ENCODE measurements around the gene ERRFI1. TPM values are rescaled to one million over a fixed set of nuclear protein-coding genes. Genes with fewer than 3 reads are reported as not detected.

The ERRFI1 gene
- polyA plus RNA-seq, 4 donors, result 13.8 to 24.4 (median 23.0) TPM

DNA sequence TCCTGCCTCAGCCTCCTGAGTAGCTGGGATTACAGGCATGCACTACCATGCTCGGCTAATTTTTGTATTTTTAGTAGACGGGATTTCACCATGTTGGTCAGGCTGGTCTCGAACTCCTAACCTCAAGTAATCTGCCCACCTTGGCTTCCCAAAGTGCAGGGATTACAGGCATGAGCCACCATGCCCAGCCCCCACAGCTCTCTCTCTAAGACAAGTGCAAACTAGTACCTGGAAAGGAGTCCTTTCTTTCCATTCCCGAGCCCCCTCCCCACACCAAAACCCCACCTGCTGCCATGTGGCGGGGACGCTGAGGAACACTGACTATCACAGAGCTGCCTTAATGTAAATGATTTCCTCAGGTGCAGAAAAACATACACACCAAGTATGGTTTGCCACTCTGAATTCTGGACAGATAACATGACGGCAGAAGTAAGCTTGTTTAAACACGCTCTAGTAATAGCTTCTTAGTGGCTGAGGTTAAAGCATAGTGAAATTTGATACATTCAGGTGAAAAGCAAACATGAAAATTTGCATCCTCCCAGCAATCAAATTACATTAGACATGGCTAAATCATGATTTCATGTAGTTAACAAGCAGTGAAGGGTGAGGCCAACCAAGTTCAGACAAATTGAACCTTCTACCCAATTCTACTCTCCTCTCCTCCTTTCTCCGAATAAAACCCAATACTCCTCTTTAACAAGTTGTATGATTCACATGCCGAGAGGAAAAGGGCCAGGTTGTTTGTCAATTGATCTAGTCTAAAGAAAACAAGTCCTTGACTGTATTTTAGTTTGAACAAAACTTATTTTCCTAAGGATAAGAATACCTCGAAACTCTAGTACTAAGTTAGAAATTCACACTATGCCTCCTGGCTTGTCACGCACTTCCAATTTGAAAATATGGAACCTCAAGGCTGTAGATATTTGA is 19.8 kb downstream of the ERRFI1 start:
- no peak for DNase-seq (ENCODE audit: low read depth in 4 of 4, low spot score in 3 of 4)

DNA sequence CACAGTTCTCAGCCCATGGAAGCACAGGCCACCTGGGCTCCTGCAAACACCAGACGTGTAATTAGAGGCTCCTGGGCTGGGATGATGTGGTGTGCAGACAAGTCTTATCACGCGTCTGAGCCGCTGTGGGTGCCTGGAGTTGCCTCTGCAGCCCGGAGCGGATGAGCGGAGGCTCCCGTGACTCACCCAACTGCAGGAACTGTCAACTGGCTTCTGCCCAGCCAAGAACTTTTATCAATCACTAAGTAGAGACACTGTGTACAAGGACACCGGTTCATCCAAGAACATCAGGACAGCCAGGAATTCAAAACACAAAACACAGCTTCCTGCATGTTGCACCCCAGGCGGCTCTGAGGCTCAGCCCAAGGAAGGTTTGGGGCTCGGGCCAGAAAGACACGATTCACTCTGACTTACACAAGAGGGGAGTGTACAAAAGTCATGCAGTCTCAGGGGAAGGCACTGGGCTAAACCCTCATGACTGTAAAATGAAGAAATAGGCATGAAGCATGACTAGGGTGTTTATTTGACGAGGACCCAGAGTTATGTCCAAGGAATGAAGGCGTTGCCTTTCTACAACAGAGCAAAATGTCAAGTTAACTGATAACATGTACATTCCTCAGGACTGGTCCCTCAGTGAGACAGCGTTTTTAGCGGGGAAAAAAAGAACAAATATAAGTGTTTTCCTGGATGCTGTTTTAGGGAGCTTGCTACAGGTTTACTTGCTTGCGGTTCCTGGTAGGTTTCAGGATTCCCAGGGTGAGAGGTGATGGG is 21.1 kb downstream of the ERRFI1 start:
- no peak for DNase-seq (ENCODE audit: low read depth in 4 of 4, low spot score in 3 of 4)

DNA sequence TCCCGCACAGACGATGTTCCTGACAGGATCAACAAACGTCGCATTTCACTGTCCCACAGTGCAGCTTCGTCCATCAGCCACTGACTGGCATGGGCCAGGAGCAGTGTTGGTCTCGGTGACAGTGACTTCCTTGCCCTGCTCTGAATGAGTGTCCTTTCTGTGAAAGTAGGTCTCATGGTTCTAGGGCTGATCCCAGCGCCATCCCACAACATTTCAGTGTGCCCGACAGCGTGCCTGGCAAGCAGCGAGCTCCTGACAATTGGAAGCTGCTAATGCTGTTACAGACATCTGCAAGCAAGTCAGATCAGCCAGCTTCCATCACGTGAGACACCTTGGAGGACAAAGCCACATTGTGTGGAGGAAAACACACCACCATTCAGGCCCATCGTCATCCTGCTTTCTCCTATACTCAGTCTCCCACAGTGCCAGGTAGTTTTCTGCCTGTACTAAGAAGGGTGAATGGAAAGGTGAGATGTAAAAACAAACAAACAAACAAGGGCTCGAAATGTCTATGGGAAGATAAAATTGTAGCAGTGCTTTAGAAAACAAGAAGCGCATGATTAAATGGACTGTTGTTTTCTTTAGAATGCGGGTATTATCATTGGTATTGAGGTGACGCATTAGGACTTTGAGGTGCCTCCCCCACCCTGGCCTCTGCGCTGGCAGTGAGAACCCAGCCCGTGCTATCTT is 21.9 kb downstream of the ERRFI1 start:
- no peak for DNase-seq (ENCODE audit: low read depth in 4 of 4, low spot score in 3 of 4)

DNA sequence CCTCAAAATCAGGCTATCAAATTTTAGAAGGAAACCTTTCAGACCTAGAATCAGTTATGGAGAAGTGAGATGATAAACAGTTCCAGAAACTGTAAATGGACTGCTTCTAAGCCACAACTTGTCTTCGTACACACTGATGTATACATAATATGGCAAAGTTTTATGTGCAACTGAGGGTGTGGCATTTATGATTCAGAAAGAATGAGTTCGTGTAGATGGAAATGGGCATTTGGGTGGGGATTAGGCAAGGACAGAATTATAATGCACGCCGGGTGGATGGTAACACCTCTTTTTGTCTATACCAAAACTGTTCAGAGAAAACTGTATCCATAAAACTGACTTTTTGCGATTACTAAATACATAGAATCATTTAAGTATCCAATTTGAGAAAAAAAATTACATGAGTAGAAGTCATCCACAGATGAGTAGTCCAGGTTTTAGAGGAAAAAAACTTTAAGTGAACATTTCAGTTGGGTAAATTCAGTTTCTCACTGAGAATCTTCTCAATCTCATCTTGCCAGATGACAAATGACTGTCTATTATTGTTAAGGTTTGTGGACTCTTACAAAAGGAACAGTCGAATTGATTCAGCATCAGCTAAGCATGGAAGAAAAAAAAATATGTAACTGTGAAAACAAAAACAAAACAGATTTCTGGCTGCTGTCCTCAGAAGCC is 22.5 kb downstream of the ERRFI1 start:
- no peak for DNase-seq (ENCODE audit: low read depth in 4 of 4, low spot score in 3 of 4)

DNA sequence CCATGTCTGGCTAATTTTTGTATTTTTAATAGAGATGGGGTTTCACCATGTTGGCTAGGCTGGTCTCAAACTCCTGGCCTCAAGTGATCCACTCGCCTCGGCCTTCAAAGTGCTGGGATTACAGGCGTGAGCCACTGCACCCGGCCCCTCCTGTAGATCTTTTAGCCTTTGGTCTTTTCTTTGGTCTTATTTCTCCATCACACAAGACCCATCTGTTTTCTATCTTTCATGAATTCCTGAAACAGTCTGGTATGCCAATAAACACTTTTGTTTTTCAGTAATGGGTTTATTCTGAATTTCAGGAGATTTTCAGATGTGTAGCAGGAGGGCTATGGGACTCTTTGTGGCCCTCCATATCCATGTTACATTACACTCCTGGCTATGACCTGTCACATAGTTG is 23.2 kb downstream of the ERRFI1 start:
- no peak for DNase-seq (ENCODE audit: low read depth in 4 of 4, low spot score in 3 of 4)

DNA sequence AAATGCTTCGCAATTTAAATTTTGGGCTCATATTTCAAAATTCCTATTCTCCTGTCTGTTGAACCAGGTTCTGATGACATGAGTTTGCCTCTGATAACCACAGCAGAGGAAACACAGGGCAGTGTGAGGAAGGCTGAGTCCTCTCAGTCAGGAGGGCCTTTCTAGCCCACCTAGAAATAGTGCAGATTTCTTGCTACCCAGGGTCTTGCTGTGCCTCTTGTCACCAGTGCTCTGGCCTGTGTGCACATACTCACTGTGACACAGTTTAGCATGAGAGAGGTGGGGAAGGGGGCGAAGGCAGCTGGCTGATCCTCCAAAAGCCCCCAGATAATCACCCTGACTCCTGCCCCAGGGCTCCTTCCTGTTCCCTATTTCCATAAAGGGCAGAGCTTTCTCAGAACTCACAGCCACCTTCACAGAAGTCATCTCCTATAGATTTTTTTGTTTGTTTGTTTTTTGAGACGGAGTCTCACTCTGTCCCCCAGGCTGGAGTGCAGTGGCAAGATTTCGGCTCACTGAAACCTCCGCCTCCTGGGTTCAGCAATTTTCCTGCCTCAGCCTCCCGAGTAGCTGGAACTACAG is 23.7 kb downstream of the ERRFI1 start:
- DNase-seq (ENCODE audit: low read depth in 4 of 4, low spot score in 3 of 4), result no peak

DNA sequence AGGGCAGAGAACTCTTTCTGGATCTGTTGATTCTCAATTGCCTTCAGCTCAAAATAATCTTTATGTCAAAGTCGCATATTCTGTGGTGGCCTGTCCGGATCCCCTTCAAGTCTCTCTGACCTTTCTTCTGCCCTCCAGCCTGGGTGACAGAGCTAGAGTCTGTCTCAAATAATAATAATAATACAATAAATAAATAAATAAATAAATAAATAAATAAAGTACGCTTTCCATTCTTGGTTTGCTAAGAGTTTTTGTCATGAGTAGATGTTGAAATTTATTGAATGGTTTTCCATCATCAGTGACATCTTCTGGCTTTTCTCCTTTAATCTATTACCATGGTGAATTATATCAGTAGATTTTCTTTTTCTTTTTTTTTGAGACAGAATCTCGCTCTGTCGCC is 30.7 kb downstream of the ERRFI1 start:
- no peak for DNase-seq (ENCODE audit: low read depth in 4 of 4, low spot score in 3 of 4)

DNA sequence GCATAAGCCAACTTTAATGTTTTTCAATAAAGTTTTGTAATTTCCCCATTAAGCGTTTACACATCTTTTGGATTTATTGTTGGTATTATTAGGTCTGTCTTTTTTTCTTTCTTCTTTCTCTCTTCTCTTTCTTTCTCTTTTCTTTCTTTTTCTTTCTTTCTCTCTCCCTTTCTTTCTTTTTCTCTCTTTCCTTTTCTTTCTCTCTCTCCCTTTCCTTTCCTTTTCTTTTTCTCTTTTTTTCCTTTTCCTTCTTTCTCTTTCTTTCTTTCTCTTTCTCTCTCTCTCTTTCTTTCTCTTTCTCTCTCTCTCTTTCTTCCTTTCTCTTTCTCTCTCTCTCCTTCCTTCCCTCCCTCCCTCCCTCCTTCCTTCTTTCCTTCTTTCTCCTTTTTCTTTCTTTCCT is 31.3 kb downstream of the ERRFI1 start:
- DNase-seq (ENCODE audit: low read depth in 4 of 4, low spot score in 3 of 4), result no peak

DNA sequence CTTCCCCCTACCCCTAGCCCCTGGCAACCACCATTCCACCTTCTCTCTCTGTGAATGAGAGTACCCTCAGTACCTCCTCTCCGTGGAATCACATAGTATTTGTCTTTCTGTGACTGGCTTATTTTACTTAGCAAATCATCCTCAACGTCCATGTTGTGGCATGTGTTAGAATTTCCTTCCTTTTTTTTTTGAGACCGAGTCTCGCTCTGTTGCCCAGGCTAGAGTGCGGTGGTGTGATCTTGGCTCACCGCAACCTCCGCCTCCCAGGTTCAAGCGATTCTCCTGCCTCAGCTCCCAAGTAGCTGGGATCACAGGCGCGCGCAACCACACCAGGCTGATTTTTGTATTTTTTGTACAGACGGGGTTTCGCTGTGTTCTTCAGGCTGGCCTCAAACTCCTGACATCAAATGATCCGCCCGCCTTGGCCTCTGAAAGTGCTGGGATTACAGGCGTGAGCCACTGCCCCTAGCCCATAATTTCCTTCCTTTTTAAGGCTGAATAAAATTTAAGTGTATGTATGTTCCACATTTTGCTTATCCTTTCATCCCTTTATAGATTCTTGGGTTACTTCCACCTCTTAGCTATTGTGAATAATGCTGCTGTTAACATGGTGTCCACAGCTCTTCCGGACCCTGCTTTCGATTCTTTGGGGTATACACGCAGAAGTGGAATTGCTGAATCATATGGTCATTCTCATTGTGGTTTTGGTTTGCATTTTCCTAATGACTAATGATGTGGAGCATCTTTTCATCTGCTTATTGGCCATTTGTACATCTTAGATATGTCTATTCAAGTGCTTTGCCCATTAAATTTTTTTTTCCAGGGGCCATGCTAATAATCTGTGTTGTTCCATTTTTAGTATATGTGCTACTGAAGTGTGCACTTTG is 32.3 kb downstream of the ERRFI1 start:
- DNase-seq (ENCODE audit: low read depth in 4 of 4, low spot score in 3 of 4), result no peak

DNA sequence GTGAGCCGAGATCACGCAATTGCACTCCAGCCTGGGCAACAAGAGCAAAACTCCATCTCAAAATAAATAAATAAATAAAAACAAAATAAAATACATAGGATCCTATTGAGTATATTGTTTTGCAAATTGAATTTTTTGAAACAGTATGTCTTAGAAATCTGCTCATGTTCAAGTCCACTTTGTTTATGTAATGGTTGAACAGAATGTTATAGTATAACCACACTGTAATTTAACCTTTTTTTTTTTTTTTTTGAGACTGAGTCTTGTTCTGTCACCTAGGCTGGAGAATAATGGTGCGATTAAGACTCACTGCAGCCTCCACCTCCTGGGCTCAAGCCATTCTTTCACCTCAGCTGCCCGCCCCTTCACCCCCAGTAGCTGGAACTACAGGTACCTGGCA is 33.2 kb downstream of the ERRFI1 start:
- DNase-seq (ENCODE audit: low read depth in 4 of 4, low spot score in 3 of 4), result no peak

DNA sequence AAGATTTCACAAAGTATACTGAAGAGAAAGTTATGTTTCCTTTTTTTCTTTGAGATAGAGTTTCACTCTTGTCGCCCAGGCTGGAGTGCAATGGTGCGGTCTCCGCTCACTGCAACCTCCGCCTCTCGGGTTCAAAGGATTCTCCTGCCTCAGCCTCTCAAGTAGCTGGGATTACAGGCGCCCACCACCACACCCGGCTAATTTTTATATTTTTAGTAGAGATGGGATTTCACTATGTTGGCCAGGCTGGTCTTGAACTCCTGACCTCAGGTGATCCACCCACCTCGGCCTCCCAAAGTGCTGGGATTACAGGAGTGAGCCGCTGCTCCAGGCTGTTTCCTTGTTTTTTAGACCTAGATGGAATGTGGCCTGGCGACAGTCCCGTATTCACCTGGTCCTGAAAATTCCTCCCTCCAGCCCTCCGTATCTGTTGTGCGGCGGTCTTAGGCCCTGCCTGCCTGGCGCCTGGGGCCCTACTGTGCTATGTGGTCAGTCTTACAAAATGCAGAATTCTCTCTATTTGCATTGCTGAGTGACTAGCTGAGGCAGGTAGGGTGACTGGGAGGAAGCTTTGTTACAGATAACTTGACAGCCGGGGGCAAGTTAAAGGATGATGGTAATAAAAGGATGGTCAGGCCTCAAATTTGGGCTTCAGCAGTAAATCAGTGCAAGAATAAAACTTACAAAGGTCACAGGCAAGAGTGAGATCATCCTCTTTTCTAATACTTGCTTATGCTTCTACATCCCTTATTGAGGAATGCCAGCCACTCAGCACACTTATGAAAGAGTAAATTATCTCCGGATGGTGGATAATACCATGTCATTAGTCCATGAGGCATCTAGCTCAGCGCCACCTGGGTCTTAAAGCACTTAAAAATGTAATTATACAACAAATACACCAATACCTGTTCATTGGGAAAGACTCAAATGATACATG is 34.3 kb downstream of the ERRFI1 start:
- DNase-seq (ENCODE audit: low read depth in 4 of 4, low spot score in 3 of 4), result no peak

DNA sequence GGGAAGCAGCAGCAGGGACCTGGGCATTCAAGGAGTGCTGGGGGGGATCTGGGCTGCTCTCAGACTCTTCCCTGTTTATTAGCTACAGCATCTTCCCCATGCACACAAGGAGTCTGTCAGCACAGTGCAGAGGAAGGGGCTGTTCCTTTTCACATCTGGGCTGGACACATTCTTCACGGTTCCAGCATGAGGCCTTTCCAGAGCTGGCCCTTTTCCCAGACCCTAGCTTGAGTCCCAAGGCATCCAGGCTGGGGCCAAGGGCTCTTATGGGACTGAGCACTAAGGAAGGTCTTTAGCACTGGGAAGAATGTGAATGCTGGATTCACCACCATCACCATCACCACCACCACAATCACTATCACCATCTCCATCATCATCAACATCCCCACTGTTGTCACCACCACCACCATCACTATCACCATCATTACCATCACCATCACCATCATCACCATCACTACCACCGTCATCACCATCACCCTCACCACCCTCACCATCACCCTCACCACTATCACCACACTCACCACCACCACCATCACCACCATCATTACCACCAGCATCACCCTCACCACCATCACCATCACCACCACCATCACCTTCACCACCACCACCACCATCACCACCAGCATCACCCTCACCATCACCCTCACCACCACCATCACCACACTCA is 36.2 kb downstream of the ERRFI1 start:
- no peak for DNase-seq (ENCODE audit: low read depth in 4 of 4, low spot score in 3 of 4)

DNA sequence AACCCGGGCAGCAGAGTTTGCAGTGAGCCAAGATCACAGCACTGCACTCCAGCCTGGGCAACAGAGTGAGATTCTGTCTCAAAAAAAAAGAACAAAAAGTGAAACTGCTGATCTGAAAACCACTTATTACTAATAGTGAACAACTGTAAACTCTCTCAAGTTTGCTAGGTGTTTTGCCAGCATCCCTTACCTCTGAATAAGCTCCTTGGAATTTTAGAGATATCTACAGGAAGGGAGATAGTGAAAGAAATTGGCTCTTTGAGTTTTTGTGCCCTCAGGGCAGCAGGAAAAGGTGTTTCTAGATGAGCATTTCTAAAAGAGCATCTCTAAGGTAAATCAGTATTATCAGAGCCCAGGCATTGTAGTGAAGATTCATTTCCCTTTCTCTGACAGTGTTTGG is 37.5 kb downstream of the ERRFI1 start:
- DNase-seq (ENCODE audit: low read depth in 4 of 4, low spot score in 3 of 4), result no peak

DNA sequence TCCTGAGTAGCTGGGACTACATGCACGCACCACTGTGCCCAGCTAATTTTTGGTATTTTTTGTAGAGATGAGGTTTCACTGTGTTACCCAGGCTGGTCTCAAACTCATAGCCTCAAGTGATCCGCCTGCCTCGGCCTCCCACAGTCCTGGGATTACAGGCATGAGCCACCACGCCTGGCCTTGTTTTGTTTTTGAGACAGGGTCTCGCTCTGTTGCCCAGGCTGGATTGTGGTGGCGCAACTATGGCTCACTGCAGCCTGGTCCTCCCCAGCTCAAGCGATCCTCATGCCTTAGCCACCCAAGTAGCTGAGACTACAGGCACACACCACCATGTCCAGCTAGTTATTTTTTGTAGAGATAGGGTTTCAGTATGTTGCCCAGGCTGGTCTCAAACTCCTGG is 38.6 kb downstream of the ERRFI1 start:
- DNase-seq (ENCODE audit: low read depth in 4 of 4, low spot score in 3 of 4), result no peak

DNA sequence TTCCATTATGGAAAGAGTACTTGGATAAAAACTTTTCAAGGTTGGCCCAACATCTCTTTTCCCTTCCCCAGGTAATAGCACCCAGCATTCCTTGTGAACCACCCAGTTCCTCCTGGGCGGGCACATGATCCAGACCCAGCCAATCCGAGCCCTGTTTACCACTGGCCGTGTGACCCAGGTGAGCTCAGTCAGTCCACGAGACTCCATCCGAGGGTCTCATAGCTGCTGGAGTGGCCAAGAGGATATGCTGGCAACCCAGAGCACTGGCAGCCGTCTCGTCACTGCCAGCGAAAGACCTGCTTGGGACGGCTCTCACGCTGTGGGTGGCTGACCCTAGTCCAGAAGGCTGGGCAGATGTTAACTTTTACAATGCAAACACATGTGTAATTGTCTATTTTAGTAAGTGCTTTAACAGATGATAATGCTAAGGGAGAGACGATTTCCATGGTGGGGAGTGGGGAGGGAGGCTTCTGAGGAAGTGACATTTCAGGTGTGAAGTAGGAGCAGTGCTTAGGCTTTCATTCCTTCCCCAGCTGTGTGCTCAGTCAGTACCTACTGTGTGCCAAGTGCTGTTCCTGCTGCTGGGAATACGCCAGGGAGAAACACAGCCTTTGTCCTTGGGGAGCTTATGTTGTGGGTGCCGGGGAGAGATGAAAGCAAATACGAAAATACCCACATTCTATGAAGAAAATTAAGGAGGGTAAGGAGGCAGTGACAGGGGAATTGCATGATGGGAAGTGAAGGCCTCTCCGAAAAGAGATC is 40.1 kb downstream of the ERRFI1 start:
- no peak for DNase-seq (ENCODE audit: low read depth in 4 of 4, low spot score in 3 of 4)

DNA sequence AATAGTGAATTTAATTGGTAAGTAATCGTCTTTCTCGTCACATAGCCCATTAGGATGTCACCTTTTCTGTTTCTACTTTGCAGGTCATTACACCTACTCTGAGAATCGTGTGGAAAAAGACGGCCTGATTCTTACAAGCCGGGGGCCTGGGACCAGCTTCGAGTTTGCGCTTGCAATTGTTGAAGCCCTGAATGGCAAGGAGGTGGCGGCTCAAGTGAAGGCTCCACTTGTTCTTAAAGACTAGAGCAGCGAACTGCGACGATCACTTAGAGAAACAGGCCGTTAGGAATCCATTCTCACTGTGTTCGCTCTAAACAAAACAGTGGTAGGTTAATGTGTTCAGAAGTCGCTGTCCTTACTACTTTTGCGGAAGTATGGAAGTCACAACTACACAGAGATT is 41.3 kb downstream of the ERRFI1 start:
- no peak for DNase-seq (ENCODE audit: low read depth in 4 of 4, low spot score in 3 of 4)
